NOMO-1 treated with dmso at 0.1 percent for 144 hours (cell line): Measurements from ENCODE around the gene PRDM10.
"Not testable (repeated sequence)": the region's sequence is repeated elsewhere in the genome, so short reads cannot be mapped to it uniquely, and the experiment has no call there.

Experiments
- DNase-seq: peaks from one replicate; lab custom pipeline; 2025; ENCODE audit not compliant: unreplicated experiment; lab: John Stamatoyannopoulos, UW

Gene PRDM10

GRCh38 chr11:130020323-130020722 lies 17.7 kb upstream of the PRDM10 start:
- no peak for DNase-seq

- DNase-seq: not testable (repeated sequence)
Observed at GRCh38 chr11:130015846-130016245, 13.2 kb upstream of the PRDM10 start.

GRCh38 chr11:130008326-130008725 lies 5.7 kb upstream of the PRDM10 start:
- no peak for DNase-seq

GRCh38 chr11:130006929-130007328 lies 4.3 kb upstream of the PRDM10 start:
- DNase-seq: no peak

- DNase-seq: no peak
Observed at GRCh38 chr11:130003717-130004001, 1.0 kb upstream of the PRDM10 start.

- peak; percentile 98 for DNase-seq
Observed at GRCh38 chr11:130002846-130003716, 446 bp upstream of the PRDM10 start.

- DNase-seq: peak; percentile 6
Observed at GRCh38 chr11:130001461-130002351, 929 bp downstream of the PRDM10 start.

- DNase-seq: no peak
Observed at GRCh38 chr11:130000552-130001176, 2.0 kb downstream of the PRDM10 start.

- DNase-seq: peak; percentile 15
Observed at GRCh38 chr11:129999407-129999806, 3.2 kb downstream of the PRDM10 start.

GRCh38 chr11:129998905-129999304 lies 3.7 kb downstream of the PRDM10 start:
- DNase-seq: no peak

- DNase-seq: no peak
Observed at GRCh38 chr11:129998107-129998506, 4.5 kb downstream of the PRDM10 start.

GRCh38 chr11:129997513-129997912 lies 5.1 kb downstream of the PRDM10 start:
- DNase-seq: no peak

GRCh38 chr11:129996113-129996870 lies 6.3 kb downstream of the PRDM10 start:
- no peak for DNase-seq

GRCh38 chr11:129995163-129995562 lies 7.5 kb downstream of the PRDM10 start:
- DNase-seq: no peak

- DNase-seq: no peak
Observed at GRCh38 chr11:129992161-129992944, 10.3 kb downstream of the PRDM10 start.

- DNase-seq: no peak
Observed at GRCh38 chr11:129989149-129989813, 13.4 kb downstream of the PRDM10 start.

- DNase-seq: no peak
Observed at GRCh38 chr11:129987950-129988349, 14.7 kb downstream of the PRDM10 start.

- no peak for DNase-seq
Observed at GRCh38 chr11:129985823-129986222, 16.8 kb downstream of the PRDM10 start.

GRCh38 chr11:129980086-129980485 lies 22.5 kb downstream of the PRDM10 start:
- no peak for DNase-seq
